ENCODE results near the gene ETV6.

- TF ChIP-seq, protein P1, sequence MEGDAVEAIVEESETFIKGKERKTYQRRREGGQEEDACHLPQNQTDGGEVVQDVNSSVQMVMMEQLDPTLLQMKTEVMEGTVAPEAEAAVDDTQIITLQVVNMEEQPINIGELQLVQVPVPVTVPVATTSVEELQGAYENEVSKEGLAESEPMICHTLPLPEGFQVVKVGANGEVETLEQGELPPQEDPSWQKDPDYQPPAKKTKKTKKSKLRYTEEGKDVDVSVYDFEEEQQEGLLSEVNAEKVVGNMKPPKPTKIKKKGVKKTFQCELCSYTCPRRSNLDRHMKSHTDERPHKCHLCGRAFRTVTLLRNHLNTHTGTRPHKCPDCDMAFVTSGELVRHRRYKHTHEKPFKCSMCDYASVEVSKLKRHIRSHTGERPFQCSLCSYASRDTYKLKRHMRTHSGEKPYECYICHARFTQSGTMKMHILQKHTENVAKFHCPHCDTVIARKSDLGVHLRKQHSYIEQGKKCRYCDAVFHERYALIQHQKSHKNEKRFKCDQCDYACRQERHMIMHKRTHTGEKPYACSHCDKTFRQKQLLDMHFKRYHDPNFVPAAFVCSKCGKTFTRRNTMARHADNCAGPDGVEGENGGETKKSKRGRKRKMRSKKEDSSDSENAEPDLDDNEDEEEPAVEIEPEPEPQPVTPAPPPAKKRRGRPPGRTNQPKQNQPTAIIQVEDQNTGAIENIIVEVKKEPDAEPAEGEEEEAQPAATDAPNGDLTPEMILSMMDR (IDR thresholded peaks at IDR 0.05): no peak
- no peak for TF ChIP-seq ZFX (IDR thresholded peaks at IDR 0.05; ENCODE audit: borderline replicate concordance)
Observed at GRCh38 chr12:11776316-11776715, 126.8 kb downstream of the ETV6 start.
